ENCODE results near the gene TAF7.
"Not testable (repeated sequence)": the region's sequence is repeated elsewhere in the genome, so short reads cannot be mapped to it uniquely, and the experiment has no call there.

TAF7 gene

GRCh38 chr5:141351591-141351990 lies 31.0 kb upstream of the TAF7 start:
- H3K36me3 Mint-ChIP-seq (ENCODE audit: low read depth) = peaks cover 41% of the 10 kb centered on the region
- H3K9me3 Mint-ChIP-seq = peaks cover 91% of the 10 kb centered on the region
- TF ChIP-seq CTCF (IDR thresholded peaks at IDR 0.05) = no peak

GRCh38 chr5:141349917-141350619 lies 29.5 kb upstream of the TAF7 start, which contains the start of gene PCDHGB1:
TSS of gene PCDHGB1 (plus strand) at chr5:141350099. CDS start at chr5:141350261, 162 bp downstream.
- H3K27me3 Mint-ChIP-seq (ENCODE audit: low read depth, poor library complexity) = peaks cover 4% of the 10 kb centered on the region

More at GRCh38 chr5:141351591-141351990, 31.0 kb upstream of the TAF7 start:
- H3K4me3 Mint-ChIP-seq = no peak overlapping the region
- no peaks in the 10 kb centered on the region for H3K4me1 Mint-ChIP-seq
- H3K27ac Mint-ChIP-seq = no peak overlapping the region
- peaks cover 4% of the 10 kb centered on the region for H3K27me3 Mint-ChIP-seq (ENCODE audit: low read depth, poor library complexity)
- no peak for DNase-seq

GRCh38 chr5:141346017-141346416 lies 25.4 kb upstream of the TAF7 start:
- not testable (repeated sequence) for H3K27ac Mint-ChIP-seq; H3K4me1 Mint-ChIP-seq; DNase-seq; H3K4me3 Mint-ChIP-seq; H3K27me3 Mint-ChIP-seq (ENCODE audit: low read depth, poor library complexity)
- Mint-ChIP-seq H3K9me3 (peaks cover 90% of the 10 kb centered on the region), H3K36me3 (ENCODE audit: low read depth) (peaks cover 22% of the 10 kb centered on the region)

More at GRCh38 chr5:141349917-141350619, 29.5 kb upstream of the TAF7 start, which contains the start of gene PCDHGB1:
- H3K9me3 Mint-ChIP-seq = peaks cover 88% of the 10 kb centered on the region
- peak; percentile 38 for TF ChIP-seq CTCF (IDR thresholded peaks at IDR 0.05)
- peaks cover 37% of the 10 kb centered on the region for H3K36me3 Mint-ChIP-seq (ENCODE audit: low read depth)
- no peaks in the 10 kb centered on the region for H3K4me1 Mint-ChIP-seq
- peak; percentile 38 for DNase-seq
- H3K4me3 Mint-ChIP-seq = peak within 1 kb of the TSS; percentile 71
- no peak within 1 kb of the TSS for H3K27ac Mint-ChIP-seq

GRCh38 chr5:141345327-141345726 lies 24.7 kb upstream of the TAF7 start:
- DNase-seq = no peak
- peaks cover 21% of the 10 kb centered on the region for H3K36me3 Mint-ChIP-seq (ENCODE audit: low read depth)

GRCh38 chr5:141343953-141344463 lies 23.4 kb upstream of the TAF7 start:
- Mint-ChIP-seq H3K4me1 (no peaks in the 10 kb centered on the region), H3K4me3 (no peak overlapping the region), H3K36me3 (ENCODE audit: low read depth) (peaks cover 18% of the 10 kb centered on the region), H3K27me3 (ENCODE audit: low read depth, poor library complexity) (no peaks in the 10 kb centered on the region), H3K9me3 (peaks cover 87% of the 10 kb centered on the region), H3K27ac (no peak overlapping the region)
- TF ChIP-seq CTCF (IDR thresholded peaks at IDR 0.05) = no peak
- no peak for DNase-seq

More at GRCh38 chr5:141345327-141345726, 24.7 kb upstream of the TAF7 start:
- Mint-ChIP-seq H3K27ac (no peak overlapping the region), H3K9me3 (peaks cover 87% of the 10 kb centered on the region), H3K27me3 (ENCODE audit: low read depth, poor library complexity) (peaks cover 4% of the 10 kb centered on the region), H3K4me1 (no peaks in the 10 kb centered on the region), H3K4me3 (no peak overlapping the region)
- TF ChIP-seq CTCF (IDR thresholded peaks at IDR 0.05) = no peak

- no peak for TF ChIP-seq CTCF (IDR thresholded peaks at IDR 0.05)
- H3K4me1 Mint-ChIP-seq = no peaks in the 10 kb centered on the region
- peaks cover 23% of the 10 kb centered on the region for H3K36me3 Mint-ChIP-seq (ENCODE audit: low read depth)
- peaks cover 87% of the 10 kb centered on the region for H3K9me3 Mint-ChIP-seq
- H3K27ac Mint-ChIP-seq = no peak within 1 kb of the TSS
- no peak for DNase-seq
- H3K4me3 Mint-ChIP-seq = no peak within 1 kb of the TSS
- peaks cover 3% of the 10 kb centered on the region for H3K27me3 Mint-ChIP-seq (ENCODE audit: low read depth, poor library complexity)
These were observed 22.8 kb upstream of the TAF7 start, which contains the start of gene PCDHGA3 for GRCh38 chr5:141343242-141343952. TSS of gene PCDHGA3 (plus strand) at chr5:141343829. CDS start at chr5:141344034, 205 bp downstream.
